Neural progenitor cell (in vitro differentiated cells): ENCODE results near the gene LDAF1.

Experiments
- CTCF ChIP-seq: fragments of 200-600 bp; sonication (generic); IDR thresholded peaks from 2 replicates; pipeline ENCODE4 v1.5.1; 2017; ENCODE audit warnings: antibody characterized with exemption, mild to moderate bottlenecking
- EZH2 ChIP-seq: fragments of 200-600 bp; sonication (generic); IDR thresholded peaks from 2 replicates; pipeline ENCODE4 v1.6.1; 2017; ENCODE audit warnings: antibody characterized with exemption, mild to moderate bottlenecking, moderate library complexity

GRCh38 chr16:21190013-21190412 lies 31.5 kb downstream of the LDAF1 start:
- TF ChIP-seq CTCF (no peak), EZH2 (no peak)
